Measurements from ENCODE around the gene IL17C. TPM values are rescaled to one million over a fixed set of nuclear protein-coding genes. Genes with fewer than 3 reads are reported as not detected.

The IL17C gene, protein sequence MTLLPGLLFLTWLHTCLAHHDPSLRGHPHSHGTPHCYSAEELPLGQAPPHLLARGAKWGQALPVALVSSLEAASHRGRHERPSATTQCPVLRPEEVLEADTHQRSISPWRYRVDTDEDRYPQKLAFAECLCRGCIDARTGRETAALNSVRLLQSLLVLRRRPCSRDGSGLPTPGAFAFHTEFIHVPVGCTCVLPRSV
- not detected in 2 replicates for total RNA-seq (2014; rRNA removed; shearing (Covaris generic))
- polyA plus RNA-seq (2014; cell fraction: nucleus; rRNA removed), result not detected in 2 replicates

DNA sequence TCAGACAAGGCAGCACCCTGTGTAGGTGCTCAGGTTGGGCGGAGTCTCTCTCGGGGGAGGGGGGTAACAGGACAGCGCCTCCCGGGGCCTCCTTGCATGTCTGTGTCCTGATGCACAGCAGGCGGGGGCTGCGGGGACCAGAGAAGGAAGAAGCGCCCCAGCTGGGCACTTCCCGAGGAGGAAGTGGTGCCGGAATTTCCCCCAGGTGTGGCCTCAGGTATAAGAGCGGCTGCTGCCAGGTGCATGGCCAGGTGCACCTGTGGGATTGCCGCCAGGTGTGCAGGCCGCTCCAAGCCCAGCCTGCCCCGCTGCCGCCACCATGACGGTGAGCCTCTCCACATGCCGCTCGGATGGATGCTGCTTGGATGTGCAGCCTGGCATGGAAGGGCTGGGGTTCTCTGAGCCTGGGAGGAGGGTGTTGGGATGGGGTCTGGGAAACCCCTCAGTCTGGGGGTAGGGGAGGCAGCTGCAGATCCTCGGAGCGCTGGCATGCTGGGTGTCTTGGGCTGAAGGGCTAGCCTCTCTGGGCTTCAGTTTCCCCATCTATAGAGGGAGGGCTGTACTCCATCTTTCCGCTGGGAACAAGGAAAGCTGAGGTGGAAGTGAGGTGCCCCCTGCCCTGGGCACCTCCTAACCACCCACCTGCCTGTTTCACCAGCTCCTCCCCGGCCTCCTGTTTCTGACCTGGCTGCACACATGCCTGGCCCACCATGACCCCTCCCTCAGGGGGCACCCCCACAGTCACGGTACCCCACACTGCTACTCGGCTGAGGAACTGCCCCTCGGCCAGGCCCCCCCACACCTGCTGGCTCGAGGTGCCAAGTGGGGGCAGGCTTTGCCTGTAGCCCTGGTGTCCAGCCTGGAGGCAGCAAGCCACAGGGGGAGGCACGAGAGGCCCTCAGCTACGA lies at the start of gene IL17C:
Gene IL17C, plus strand, starts transcription at position 250 of the 908 bp plus-strand sequence. Its CDS starts 70 bp downstream, at position 320.
- no peak for DNase-seq (ENCODE audit: extremely low read depth, low read depth)

DNA sequence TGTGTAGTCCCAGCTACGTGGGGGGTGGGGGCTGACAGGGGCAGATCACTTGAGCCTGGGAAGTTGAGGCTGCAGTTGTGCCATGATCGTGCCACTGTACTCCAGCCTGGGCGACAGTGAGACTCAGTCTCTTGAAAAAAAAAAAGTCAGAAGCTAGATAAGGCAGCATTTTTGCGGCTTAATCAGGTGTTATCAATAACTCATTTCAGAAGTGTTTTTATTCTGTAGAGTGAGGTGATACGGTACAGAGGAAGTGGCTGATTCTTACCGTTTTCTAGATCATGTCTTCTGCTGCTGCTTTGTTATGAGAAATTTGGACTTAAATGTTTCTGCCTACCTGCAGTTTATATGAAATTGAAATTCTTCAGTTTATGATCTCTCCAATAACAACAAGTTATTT lies 49.6 kb upstream of the IL17C start:
- no peak for DNase-seq (ENCODE audit: extremely low read depth, low read depth)

DNA sequence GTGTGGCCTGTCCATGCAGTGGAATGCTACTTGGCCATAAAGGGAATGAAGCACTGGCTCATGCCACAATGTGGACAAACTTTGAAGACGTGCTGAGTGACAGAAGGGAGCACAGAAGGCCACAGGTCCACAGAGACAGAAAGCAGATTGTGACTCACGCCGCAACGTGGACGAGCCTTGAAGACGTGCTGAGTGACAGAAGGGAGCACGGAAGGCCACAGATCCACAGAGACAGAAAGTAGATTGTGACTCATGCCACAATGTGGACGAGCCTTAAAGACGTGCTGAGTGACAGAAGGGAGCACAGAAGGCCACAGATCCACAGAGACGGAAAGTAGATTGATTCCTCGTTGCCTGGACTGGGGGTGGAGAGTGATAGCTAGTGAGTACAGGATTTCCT lies 48.9 kb upstream of the IL17C start:
- no peak for DNase-seq (ENCODE audit: extremely low read depth, low read depth)

DNA sequence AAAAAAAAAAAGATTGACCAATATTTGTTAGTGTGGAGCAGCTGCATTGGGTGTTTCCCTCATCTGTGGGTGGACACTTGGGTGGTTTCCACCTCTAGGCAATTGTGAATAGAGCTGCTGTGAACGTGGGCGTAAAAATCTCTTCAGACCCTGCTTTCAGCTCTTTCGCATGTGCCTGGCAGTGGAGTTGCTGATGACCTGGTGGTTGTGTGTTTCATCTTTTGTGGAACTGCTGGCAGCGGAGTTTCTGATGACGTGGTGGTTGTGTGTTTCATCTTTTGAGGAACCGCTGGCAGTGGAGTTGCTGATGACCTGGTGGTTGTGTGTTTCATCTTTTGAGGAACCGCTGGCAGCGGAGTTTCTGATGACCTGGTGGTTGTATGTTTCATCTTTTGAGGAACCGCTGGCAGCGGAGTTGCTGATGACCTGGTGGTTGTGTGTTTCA lies 46.8 kb upstream of the IL17C start:
- DNase-seq (ENCODE audit: extremely low read depth, low read depth), result no peak

DNA sequence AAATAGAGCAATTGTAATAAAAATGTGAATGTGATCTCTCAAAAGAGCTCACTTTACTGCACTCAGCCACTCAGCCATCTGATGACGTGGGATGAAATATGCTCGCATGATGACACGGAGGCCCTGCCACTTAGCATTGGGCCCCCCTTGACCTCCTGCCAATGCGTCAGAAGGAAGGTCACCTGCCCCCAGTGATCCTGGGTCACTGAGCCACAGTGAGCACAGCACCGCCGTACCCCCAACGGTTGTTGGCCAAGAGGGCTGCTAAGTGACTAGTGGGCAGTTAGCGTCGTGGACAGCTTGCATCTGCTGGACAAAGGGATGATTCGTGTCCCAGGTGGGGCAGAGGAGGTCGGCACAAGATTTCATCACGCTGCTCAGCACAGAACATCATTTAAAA lies 45.3 kb upstream of the IL17C start:
- DNase-seq (ENCODE audit: extremely low read depth, low read depth), result no peak

DNA sequence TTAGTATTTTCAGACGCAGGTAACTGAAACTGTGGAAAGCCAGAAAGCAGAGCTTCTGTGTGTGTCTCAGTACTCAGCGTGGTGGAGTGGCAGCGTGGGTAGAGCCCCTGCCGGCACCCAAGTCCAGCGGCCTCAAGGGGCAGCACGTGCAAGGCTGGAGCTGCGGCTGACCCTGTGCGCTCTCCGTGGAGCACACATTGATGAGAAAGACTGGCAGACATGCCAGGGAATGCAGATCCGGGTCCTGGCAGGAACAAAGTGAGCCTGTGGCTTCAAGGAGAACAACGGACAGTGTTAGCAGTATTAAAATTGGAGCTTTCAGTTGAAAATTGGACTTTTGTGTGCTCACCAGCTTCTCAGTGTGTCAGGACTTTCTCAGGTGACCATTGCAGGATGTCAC lies 44.9 kb upstream of the IL17C start:
- no peak for DNase-seq (ENCODE audit: extremely low read depth, low read depth)

DNA sequence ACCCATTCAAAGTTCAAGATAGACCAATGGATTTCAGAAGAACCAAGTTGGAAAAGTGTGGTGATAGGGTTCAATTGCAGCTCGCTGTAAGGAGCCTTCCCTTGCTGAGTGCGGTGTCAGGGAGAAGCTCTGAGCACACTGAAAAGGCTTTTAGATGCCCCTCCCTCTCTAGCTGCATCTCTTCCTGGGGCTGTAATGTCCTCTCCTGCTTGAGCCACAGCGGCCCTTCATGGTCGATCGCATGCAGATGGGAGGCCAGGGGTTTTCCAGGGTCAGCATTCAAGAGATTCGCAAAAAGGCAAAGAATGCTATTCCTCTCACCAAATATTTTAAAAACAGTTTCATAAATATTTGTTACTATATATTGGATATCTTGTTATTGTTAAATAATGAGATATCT lies 44.5 kb upstream of the IL17C start:
- DNase-seq (ENCODE audit: extremely low read depth, low read depth), result no peak

DNA sequence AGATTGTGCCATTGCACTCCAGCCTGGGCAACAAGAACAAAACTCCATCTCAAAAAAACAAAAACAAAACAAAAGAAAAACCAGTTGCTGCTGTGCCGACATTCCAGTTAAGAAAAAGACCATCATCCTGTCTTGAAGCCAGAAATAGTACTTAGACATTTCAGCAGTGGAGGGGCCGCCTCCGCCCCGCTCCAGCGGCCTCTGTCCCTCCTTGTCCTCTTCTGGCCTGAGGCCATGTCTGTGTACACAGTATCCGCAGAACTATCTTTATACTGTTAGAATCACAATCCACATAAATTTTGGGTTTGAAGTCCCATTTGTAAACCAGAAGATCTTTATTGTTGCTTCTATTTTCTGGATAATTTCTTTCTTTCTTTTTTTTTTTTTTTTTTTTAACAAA lies 43.3 kb upstream of the IL17C start:
- no peak for DNase-seq (ENCODE audit: extremely low read depth, low read depth)

DNA sequence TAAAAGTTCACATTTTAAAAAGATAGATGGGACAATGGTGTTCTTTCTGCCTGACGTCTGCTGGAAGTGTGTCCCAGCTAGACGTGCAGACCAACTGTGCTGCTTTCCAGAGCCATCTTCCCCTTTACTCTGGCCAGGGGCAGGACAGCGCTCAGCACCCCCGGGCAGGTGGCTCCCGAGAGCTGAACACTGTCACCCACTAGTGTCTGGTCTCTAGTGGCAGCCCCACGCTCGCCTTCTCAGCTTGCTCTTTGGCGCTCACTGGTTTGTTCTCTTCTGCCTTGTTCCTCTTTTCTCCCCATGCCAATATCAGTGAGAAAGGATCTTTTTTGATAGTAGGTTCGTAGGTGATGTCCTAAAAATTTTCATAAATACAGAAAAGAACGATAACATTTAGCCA lies 42.5 kb upstream of the IL17C start:
- DNase-seq (ENCODE audit: extremely low read depth, low read depth), result no peak

DNA sequence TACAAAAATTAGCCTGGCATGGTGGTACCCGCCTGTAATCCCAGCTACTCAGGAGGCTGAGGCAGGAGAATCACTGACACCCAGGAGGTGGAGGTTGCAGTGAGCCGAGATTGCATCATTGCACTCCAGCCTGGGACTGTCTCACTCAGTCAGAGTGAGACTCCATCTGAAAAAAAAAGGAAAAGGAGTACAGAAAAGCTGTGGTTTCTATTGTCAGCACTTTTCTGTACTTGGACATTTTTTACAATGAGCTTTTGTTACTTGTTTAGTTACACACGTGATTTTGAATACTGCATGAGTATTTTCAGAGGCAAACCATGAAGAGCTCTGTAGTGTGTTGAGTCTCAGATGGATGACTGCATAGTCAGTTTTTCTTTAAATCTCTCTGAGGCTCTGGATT lies 41.9 kb upstream of the IL17C start:
- no peak for DNase-seq (ENCODE audit: extremely low read depth, low read depth)

DNA sequence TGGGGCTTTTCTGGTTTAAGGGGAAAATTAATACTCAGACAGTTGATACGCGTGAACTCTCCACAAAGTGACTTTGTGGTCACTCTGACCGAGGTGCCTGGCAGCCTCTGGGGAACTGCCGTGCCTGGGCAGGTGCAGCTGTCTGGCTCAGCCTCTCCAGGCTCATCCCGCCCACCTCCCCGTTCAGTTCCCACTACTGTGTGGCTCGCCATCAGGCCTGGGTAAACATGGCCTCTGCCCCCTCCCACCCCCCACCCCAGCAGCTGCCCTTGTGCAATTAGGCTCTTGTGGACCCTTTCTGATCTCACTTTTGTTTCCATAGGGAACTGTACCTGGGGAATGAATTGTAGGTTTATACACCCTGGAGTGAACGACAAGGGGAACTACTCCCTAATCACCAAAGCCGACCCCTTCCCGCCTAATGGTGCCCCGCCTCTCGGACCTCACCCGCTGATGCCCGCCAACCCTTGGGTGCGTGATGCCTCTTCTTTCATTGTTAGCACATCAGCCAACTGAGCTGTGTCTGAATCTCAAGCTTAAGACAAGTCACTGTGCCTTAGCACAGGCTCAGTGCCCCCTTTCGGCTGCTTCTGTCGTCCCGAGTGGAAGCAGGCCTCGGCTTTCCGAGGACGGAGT lies 40.4 kb upstream of the IL17C start:
- no peak for DNase-seq (ENCODE audit: extremely low read depth, low read depth)

DNA sequence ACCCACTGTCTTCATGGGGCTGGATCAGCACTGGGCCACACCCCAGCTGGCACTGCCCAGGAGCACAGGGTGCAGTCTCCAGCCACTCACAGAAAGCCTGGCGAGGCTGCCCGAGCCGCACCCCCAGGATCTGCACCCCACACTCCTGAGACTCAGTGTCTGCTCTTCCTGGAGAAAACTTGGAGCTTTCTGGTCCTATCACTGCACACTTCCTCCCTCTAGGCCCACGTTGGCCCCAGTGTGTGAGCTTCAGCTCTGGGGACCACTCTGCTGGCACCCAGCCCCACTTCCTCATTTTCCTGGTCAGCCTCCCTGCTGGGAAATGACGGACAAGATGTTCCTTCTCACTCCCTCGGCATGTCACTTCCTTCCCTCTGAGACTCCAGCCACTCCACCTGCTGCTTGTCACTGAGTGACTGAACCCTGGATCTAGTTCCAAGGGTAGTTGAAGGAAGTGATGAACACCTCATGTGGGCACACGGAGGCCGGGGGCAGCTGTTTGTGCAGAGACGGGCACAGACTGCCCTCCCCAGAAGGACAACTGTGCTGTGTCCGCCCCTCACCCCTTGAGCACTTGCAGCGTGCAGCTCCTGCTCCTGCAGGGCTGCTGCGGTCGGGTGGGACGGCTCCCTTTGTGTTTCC lies 39.2 kb upstream of the IL17C start:
- DNase-seq (ENCODE audit: extremely low read depth, low read depth), result no peak

DNA sequence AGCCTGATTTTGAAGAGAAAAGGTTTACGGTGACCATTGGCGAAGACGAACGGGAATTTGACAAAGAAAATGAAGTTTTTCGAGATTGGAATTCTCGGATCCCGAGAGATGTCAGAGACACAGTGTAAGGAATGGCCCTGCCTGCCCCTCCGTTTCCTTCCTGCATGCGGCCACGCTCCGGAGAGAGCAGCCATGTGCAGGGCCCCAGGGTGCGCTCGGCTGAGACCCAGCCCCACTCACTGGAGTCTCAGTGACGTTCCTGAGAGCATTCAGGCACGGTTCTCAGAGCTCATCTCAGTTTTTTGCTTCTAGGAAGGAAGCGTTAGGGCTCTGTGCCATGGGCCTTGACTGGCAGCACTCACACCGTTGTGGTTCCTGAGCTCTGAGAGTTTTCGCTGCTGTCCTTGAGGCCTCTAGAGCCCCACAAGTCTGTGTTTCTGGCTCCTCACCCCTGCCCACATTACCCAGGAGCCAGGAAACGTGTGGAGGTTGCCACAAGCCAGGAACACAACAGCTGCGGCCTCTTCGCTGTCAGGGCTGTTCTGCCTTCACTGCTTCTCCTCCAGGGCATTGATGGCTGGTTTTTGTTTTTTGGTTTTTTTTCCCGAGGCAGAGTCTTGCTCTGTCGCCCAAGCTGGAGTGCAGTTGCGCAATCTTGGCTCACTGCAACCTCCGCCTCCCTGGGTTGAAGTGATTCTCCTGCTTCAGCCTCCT lies 38.4 kb upstream of the IL17C start:
- DNase-seq (ENCODE audit: extremely low read depth, low read depth), result no peak

DNA sequence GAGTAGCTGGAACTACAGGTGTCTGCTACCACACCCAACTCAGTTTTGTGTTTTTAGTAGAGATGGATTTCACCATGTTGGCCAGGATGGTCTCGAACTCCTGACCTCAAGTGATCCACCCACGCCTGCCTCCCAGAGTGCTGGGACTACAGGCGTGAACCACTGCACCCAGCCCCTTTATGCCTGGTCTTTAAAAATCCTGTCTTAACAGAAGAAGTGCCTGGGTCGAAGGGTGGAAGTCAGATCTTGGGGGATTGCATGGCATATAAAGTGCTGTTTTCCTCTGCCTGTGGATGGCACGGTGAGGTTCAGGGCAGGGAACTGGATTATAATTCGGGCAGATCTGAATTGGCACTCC lies 37.9 kb upstream of the IL17C start:
- no peak for DNase-seq (ENCODE audit: extremely low read depth, low read depth)

DNA sequence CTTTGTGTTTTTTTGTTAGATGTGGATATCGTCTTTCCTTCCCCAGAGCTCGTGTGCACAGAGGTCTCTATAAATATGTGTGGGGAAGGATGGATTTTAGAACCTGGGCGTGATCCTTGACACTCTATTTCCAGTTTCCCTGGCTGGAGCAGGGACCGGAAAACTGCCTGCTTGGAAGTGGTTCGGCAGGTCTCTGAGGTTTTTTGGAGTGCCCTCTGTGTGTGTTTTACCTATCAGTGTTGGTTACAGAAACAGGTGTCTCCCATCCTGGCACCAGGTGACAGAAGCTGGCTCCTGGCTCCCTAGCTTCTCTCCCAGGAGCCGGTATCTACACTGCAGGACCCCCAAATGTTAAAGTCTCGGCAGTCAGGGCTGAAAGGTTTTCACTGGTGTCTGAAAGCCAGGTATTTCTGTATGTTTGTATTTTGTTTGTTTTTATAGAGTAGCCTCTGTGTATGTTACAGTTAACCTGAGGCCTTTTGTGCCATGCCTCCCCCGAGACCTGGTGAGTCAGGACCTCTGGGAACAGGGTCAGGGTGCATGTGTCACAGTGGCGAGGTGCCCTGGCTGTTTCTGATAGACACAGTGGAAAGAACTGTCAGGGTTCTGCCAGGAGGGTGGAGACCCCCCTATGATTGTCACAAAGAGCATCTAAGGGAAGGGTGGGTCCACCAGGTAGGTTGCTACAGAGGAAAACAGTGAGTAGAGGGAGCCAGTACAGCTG lies 36.9 kb upstream of the IL17C start:
- DNase-seq (ENCODE audit: extremely low read depth, low read depth), result no peak

DNA sequence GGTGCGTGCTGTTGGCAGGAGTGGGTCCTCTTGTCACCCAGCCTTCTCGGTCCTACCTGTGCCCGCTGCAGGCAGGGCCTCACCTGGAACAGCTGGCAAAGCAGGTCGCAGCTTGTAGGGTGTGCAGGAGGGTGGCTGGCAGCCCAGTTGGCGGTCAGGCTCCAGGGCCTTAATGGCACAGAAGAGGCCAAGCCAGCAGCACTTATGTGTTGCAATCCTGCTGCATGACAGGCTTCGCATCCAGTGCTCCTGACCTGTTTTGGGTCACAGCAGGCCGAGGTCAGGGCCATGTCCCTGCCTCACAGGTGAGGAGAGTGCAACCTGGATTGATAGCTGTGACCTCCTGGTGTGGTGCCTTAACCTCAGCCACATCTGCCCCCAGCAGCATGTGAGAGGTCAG lies 36.3 kb upstream of the IL17C start:
- DNase-seq (ENCODE audit: extremely low read depth, low read depth), result no peak

DNA sequence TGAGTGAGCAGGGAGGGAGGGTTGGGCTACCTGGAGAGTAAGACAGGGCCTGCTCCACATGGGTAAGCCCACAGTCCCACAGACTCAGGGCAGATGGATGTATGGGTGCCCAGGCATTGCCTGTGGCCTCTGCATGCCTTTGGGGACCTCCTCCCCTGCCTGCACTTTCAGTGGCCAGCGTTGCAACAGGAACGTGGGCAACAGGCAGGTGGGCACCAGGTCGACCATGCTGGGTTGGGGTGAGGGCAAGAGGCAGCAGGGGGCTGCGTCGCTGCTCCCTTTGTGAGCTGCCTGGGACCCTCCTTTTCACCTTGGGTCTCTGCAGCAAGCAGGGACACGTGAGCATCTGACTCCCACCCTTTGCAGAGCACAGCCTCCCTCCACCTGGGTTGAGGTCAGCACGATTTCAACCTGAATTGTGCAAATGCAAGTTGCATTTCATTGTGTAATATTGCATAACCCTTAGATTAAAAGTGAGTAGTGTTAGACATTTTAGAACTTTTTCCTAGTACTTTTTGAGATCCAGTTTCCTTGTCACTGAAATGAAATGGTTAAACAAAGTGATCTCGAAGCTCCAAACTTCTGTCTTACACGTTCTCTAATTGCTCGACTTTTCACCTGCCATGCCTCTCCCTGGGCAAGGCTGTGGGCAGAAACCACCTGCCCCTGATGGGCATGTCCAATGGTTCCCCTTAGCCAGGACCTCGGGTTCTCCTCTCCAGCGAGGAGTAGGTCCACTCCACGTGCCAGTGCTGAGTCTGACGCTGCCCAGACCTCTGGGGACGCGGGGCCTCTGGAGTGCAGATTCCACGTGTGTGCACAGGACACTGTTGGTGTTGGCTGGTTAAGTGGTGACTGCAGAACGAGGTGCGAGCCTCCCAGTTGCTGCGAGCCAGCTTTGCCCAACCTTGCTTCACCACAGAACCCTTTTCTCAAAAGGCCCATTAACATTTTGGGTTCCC lies 32.9 kb upstream of the IL17C start:
- DNase-seq (ENCODE audit: extremely low read depth, low read depth), result no peak

DNA sequence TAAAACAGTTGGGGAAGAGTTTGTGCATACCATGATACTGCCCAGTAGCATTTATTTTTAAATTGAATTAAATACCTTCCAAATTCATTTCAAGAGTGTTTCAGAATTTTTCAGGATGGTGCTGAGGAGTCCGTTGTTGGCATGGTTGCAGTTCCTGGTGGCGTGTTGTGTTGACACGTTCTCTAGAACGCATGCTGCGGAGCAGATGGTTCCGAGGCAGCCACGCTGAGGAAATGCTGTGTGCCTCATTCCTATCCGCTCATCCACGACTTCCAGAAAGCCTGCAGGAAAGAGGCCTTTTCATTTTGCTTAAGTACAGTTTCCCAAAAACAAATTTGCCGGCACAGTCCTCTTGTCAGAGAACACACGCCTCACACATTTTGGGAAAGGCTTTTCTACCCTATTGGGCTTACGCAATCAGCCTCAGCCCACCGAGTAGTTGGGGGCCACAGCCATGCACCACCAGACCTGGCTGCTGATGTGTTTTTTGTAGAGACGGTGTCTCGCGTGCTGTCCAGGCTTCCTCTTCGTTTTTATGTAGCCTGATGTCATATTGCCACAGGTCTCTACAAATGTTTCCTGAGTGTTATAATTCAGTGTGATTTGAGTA lies 32.1 kb upstream of the IL17C start:
- no peak for DNase-seq (ENCODE audit: extremely low read depth, low read depth)
